IMR-90 (cell line): Measurements from ENCODE around the gene ATF7IP2.

Experiments
- CTCF ChIP-seq: conservative IDR thresholded peaks from 2 replicates; pipeline ENCODE4 v1.5.1; 2012; ENCODE audit warnings: mild to moderate bottlenecking, low read depth, low read length, improper control_type of control experiment
- ELK1 ChIP-seq: fragments of 150-350 bp; IDR thresholded peaks from 2 replicates; pipeline ENCODE4 v1.6.1; 2016; ENCODE audit warnings: low read depth, mild to moderate bottlenecking, low read length, moderate library complexity, borderline replicate concordance
- MAFK ChIP-seq: IDR thresholded peaks from 2 replicates; pipeline ENCODE4 v1.6.1; 2012; ENCODE audit warnings: low read depth, low read length, improper control_type of control experiment
- MAZ ChIP-seq: IDR thresholded peaks from 2 replicates; pipeline ENCODE4 v1.6.1; 2012; ENCODE audit warnings: low read depth, mild to moderate bottlenecking, low read length, improper control_type of control experiment, moderate library complexity, borderline replicate concordance
- NFE2L2 ChIP-seq: fragments of 150-350 bp; IDR thresholded peaks from 2 replicates; pipeline ENCODE4 v1.6.1; 2016; ENCODE audit warnings: low read depth, mild to moderate bottlenecking, low read length
- POLR2A ChIP-seq: IDR thresholded peaks from 2 replicates; pipeline ENCODE4 v1.6.1; 2012; ENCODE audit warnings: mild to moderate bottlenecking, low read depth, low read length
- RCOR1 ChIP-seq: IDR thresholded peaks from 2 replicates; pipeline ENCODE4 v1.6.1; 2012; ENCODE audit warnings: mild to moderate bottlenecking, low read length, improper control_type of control experiment; ENCODE audit not compliant: insufficient replicate concordance
- RFX5 ChIP-seq: IDR thresholded peaks from 2 replicates; pipeline ENCODE4 v1.8.0; 2012; ENCODE audit warnings: low read depth, mild to moderate bottlenecking, low read length, moderate library complexity
- USF2 ChIP-seq: fragments of 150-350 bp; IDR thresholded peaks from 2 replicates; pipeline ENCODE4 v1.6.1; 2017; ENCODE audit warnings: mild to moderate bottlenecking, antibody characterized with exemption, low read length, low read depth

DNA sequence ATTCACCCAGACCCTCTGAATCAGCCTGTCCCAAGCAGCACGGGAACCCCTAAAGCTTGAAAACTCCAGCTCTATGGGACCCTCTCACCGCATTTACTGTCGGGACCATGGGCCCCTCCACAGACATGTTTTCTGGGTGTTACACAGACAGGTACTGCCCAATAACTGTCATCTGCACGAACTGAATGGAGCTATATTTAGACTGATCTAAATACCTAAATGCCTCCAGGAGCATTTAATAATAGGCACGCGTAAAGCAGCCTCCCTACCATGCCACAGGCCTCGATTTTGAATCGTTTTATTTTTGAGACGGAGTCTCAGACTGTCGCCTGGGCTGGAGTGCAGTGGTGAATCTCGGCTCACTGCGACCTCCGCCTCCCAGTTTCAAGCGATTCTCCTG, 144.8 kb downstream of the ATF7IP2 start:
- no peak for TF ChIP-seq USF2
- no peak for TF ChIP-seq CTCF
- TF ChIP-seq RFX5: no peak
- no peak for TF ChIP-seq POLR2A
- no peak for TF ChIP-seq MAZ
- no peak for TF ChIP-seq RCOR1
- no peak for TF ChIP-seq MAFK
- no peak for TF ChIP-seq NFE2L2
- no peak for TF ChIP-seq ELK1
